HG03520 (cell line): ENCODE data around the gene DGKB.
A peak's percentile ranks its signal among the peaks of the same experiment; 100 is the strongest.

Source experiments
- ATAC-seq: cut with Tn5 transposase; IDR thresholded peaks from one replicate; pipeline ENCODE4 v1.9.1; 2021; ENCODE audit warnings: mild to moderate bottlenecking, moderate library complexity; ENCODE audit not compliant: unreplicated experiment

The DGKB gene

GRCh38 chr7:14691034-14691433, 211.5 kb downstream of the DGKB start:
- no peak for ATAC-seq

DNA sequence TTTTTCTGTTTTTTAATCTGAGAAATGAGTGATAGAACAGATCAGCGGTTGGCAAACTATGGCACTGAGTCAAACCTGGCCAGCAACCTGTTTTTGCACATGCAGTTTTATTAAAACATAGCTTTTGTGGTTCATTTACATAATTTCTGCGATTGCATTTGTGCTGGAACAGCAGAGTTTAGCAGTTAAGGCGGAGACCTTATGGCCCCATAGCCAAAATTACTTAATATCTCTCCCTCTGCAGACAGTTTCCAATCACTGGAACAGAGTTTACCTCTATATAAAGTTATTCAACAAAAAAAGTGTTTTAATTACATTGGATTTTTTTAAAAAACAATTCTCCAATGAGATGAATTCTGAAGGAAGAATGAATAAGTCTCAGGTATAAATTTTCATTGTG, 212.1 kb downstream of the DGKB start:
- ATAC-seq: no peak

GRCh38 chr7:14690075-14690474, 212.5 kb downstream of the DGKB start:
- ATAC-seq: no peak

DNA sequence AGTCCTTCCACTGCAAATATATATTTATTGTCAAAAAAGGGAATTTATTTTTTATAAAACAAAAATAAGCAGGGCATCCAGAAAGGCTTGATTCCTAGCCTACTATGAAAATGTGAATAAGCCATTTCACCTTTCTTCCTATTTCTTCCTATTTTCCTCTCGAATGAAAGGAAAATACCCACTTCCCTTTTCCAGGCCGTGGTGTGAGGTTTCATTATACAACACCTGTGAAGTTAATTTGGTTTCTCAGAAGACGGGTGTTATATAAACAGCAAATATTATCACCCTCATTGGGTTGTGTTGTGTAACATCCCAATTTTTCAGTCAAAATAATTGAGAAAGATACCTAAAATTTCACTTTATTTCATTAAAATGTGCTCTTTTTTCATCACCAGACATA, 214.3 kb downstream of the DGKB start:
- no peak for ATAC-seq

- no peak for ATAC-seq
Observed at GRCh38 chr7:14687777-14688176, 214.8 kb downstream of the DGKB start.

- ATAC-seq: no peak
Observed at GRCh38 chr7:14687241-14687640, 215.3 kb downstream of the DGKB start.

DNA sequence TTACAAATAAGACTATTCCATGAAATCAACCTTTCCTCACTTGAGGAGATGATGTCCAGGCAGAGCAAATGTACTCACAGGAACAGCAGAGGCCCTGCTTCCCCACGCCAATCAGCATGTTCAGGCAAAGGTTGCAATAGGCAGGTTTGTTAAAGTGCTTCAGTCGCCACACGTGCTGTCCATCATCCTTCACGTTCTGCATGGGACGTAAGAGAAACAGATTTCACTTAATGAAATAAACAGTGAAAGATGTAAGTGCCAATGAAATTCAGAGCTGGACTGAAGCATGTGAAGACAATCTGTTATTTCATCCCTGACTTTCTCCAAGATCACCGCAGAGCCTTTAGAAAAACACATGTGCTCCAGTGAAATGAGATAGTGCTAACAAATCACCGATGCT, 217.4 kb downstream of the DGKB start:
- no peak for ATAC-seq

DNA sequence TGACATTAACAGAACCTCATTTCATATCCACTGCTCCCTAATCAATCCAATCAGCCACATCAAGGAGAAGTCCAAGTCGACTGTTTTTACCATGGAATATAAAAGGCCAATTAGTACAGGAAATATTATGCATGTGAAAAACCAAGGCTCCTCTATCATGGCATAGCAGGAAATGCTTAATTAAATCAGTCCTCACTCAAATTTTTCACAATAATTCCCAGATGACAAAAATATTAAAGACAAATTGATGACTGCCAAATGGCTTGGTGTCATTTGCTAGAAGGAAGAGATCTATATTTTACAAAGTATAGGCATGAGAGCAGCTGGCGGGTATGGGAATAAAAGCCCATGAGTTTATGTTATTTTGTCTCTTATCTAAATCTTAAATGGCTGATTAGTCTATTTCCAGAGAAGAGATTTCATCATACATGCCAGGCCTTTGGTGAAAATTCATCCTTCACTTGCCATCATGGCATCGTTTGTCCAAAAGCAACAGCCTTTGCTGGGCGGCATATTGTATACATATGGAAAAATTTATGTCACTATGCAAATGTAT, 219.6 kb downstream of the DGKB start:
- ATAC-seq: no peak

GRCh38 chr7:14676896-14677295, 225.7 kb downstream of the DGKB start:
- ATAC-seq: no peak

- no peak for ATAC-seq
Observed at GRCh38 chr7:14673202-14673601, 229.3 kb downstream of the DGKB start.

- ATAC-seq: no peak
Observed at GRCh38 chr7:14666913-14667312, 235.6 kb downstream of the DGKB start.

DNA sequence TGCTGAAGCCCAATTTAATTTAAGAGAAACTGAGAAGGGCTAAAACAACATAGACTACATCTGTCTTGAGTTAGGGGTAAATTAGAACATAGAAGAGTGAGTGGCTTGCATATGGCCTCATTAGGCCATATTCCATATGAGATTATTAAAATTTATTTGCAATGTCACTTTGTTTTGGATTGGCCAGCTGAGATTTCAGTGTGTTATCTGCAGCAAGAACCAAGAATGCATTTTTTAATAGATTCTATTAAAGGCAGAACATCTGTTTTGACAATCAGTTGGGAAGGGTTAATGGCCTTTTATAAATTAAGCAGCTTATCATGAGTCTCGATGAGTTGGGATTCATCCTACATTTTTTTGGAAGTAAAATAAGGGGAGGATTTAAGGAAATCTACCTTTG, 236.2 kb downstream of the DGKB start:
- ATAC-seq: no peak

DNA sequence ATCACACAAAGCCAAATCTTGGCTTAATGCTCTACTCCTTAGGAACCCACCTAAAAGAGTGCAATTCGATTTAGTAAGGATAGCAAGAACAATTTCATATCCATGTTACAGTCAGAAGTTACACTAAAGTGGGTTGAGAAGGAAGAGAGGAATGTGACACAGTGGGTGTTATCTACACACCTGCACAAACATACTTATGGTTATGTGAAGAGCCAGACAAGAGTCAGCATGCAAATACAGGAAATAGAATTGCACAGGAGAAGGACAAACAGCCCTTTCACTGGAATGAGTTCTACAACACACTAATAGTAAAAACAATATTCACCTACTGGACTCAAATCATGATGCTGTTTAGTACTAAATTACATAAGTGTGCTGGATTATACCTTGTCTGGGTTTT, 262.8 kb downstream of the DGKB start:
- ATAC-seq: no peak

- ATAC-seq: no peak
Observed at GRCh38 chr7:14639329-14639728, 263.2 kb downstream of the DGKB start.

DNA sequence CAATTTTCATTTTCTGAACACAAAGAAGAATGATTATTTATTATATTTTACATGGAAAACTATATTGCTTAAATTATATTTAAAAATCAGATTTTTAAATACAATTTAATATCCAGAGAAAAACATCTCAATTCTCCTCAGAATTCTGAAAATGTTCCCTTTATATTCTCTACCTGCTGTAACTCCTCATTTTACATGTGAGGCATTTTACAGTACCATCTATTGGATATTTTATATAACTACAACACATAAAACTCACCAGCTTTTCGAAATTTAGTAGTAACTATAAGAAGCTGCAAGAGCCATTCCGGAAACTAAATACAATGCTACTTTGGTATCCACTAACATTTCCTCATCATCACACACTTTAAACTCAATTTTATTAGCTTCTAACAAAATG, 264.6 kb downstream of the DGKB start:
- ATAC-seq: no peak

GRCh38 chr7:14635955-14636354, 266.6 kb downstream of the DGKB start:
- ATAC-seq: no peak

DNA sequence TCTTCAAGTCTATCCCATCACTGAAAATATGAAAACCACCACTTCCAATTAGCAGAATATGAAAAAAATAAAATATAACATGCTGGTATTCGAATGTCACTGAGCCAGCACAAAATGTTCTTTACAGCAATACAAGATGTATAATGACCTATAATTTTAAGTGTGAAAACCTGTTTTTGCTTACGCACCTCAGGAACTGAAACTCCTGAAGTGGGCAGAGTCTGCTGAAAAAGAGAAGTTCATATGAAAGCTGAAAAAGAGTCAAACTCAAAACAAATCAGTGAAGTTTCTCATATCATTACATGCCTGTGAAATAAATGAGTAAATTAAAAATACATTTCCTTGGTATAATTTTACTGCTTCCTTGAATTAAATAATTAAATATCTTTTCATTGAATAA, 272.5 kb downstream of the DGKB start:
- peak; percentile 50 for ATAC-seq

DNA sequence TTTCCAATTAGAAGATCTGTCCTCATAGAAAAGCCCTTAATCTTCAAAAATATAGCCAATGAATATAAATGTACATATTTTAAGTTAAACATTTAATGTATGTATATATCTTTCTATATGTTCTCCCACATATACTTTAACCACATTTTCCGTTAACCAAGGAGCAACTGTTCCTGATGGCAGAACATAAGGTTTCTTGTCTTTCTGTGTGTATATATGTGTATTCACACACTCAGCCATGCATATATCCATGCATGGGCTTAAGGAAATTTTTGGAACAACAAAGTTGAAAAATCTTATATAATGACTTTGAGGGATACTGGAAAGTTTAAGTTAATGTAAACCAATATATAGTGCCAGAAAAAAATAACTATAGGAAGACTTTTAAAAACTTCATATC, 274.0 kb downstream of the DGKB start:
- ATAC-seq: no peak

GRCh38 chr7:14626076-14626475, 276.5 kb downstream of the DGKB start:
- ATAC-seq: no peak

DNA sequence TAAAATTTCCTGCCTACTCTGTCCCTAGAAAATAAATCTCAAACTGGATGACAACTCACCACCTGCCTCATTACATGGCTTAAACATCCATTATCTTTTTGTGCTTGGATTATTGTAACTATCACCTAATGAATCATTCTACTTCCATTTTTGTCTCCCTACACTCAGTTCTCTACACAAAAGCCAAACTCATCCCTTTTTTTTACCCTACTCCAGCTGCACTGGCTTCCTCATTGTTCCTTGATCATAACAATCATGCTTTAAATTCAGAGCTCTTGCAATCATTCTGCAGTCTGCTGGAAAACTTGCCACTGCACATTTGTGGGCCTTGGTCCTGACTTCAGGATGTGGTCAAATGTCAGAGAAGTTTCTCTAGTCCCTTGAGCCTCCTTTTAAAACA, 280.0 kb downstream of the DGKB start:
- no peak for ATAC-seq

GRCh38 chr7:14606101-14606500, 296.4 kb downstream of the DGKB start:
- ATAC-seq: no peak

DNA sequence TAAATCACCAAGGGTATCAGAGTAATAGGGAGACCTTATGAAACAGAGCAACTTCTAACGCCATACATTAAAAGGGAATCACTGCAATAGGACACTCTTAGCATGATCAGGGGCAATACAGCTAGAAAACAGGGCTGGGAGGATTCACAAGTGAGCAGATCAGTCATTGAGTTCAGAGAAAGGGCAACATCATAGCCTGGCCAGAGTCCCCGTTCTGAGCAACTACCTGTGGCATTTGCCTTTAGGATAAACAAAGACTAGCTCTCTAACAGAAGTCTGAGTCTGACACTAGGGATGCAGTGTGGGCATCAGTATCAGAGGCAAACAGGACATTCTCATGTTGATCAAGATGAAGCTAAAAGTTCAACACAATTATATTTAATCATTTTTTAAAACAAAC, 297.9 kb downstream of the DGKB start:
- no peak for ATAC-seq

- ATAC-seq: no peak
Observed at GRCh38 chr7:14602851-14603250, 299.7 kb downstream of the DGKB start.
